Natural killer cell (primary cell): ENCODE results near the gene OTOF. TPM values are rescaled to one million over a fixed set of nuclear protein-coding genes. Genes with fewer than 3 reads are reported as not detected.

Experiments used
- ATAC-seq, 3 donors: fragments of 150-1000 bp in 2 of 3; fragments of 200-7000 bp in 1 of 3; cut with Tn5 transposase; 1 replicate in 1 of 3; 2 replicates in 2 of 3; pipeline ENCODE4 v1.10.0; 2021; ENCODE audit warnings: mild to moderate bottlenecking in 2 of 3, moderate library complexity in 2 of 3
- DNase-seq, 2 donors: peaks; one replicate each; pipeline versions ENCODE4 v3.0.0 to v3.0.0-alpha.2; 2013 to 2021; ENCODE audit warnings: mixed read lengths in 1 of 2
- H3K27ac ChIP-seq: one replicate; pipeline ENCODE4 v1.5.1; 2013; ENCODE audit warnings: mild to moderate bottlenecking, low read length
- H3K27me3 ChIP-seq: one replicate; pipeline ENCODE4 v1.6.1; 2013; ENCODE audit warnings: low read length; ENCODE audit not compliant: control insufficient read depth, insufficient read depth
- H3K36me3 ChIP-seq: one replicate; pipeline ENCODE4 v1.6.1; 2013; ENCODE audit warnings: low read length; ENCODE audit not compliant: control insufficient read depth, insufficient read depth
- H3K4me1 ChIP-seq: one replicate; pipeline ENCODE4 v1.6.1; 2013; ENCODE audit warnings: low read length; ENCODE audit not compliant: control insufficient read depth, insufficient read depth
- H3K4me3 ChIP-seq: one replicate; pipeline ENCODE4 v1.5.1; 2013; ENCODE audit warnings: low read length
- H3K9me3 ChIP-seq: one replicate; pipeline ENCODE4 v1.6.1; 2013; ENCODE audit warnings: low read length; ENCODE audit not compliant: control insufficient read depth, insufficient read depth
- H3K27ac Mint-ChIP-seq, 2 donors: one replicate each; pipeline ENCODE4 v1.8.0; 2022; ENCODE audit warnings: mild to moderate bottlenecking in 2 of 2, mixed read lengths in 2 of 2, moderate library complexity in 1 of 2
- H3K27me3 Mint-ChIP-seq, 2 donors: one replicate each; pipeline ENCODE4 v1.8.0; 2022; ENCODE audit warnings: low read depth in 2 of 2, mixed read lengths in 2 of 2
- H3K36me3 Mint-ChIP-seq: one replicate; pipeline ENCODE4 v1.8.0; 2022; ENCODE audit warnings: mixed read lengths
- H3K4me1 Mint-ChIP-seq, 2 donors: one replicate each; pipeline ENCODE4 v1.8.0; 2022; ENCODE audit warnings: mixed read lengths in 2 of 2
- H3K4me3 Mint-ChIP-seq: one replicate; pipeline ENCODE4 v1.8.0; 2022; ENCODE audit warnings: mild to moderate bottlenecking, moderate library complexity, mixed read lengths
- H3K9me3 Mint-ChIP-seq, 2 donors: one replicate each; pipeline ENCODE4 v1.8.0; 2022; ENCODE audit warnings: mixed read lengths in 2 of 2
- CTCF ChIP-seq: fragments of 200-600 bp; IDR thresholded peaks from one replicate; pipeline ENCODE4 v1.8.0; 2022; ENCODE audit warnings: antibody characterized with exemption
- WGBS: methylation state at CpG from one replicate; pipeline ENCODE4 v1.1.7; 2013; ENCODE audit warnings: missing lambda C conversion rate; ENCODE audit not compliant: insufficient coverage; 5-methylcytosine and 5-hydroxymethylcytosine counted together
- intact Hi-C: fragments of 100-400 bp; cut with micrococcal nuclease; formaldehyde crosslinking; loops from one replicate; pipeline ENCODE4 v1.14.2; 2022
- total RNA-seq, 4 donors: library from RNA; stranded (reverse); fragments of 120-200 nt in 1 of 4; gene quantifications; one replicate each; pipeline versions ENCODE4 v1.2.3 to v1.2.4, GENCODE V29; 2013 to 2022

OTOF gene
- total RNA-seq, 3 donors from 2014 or later (not counting 1 experiment from before 2014, with no cell fraction given) = 0.66 to 3.7 (median 1.4) TPM

- Mint-ChIP-seq H3K4me1 (no peaks in the 10 kb centered on the region), H3K9me3 (no peaks in the 10 kb centered on the region), H3K36me3 (no peaks in the 10 kb centered on the region), H3K27ac (no peak overlapping the region), H3K4me3 (no peak overlapping the region), H3K27me3 (peaks cover under 1 to 3% of the 10 kb centered on the region in 2 donors)
- no peaks in the 10 kb centered on the region for H3K4me1 ChIP-seq
- no peak for ATAC-seq
- no peak overlapping the region for H3K27ac ChIP-seq
- no peaks in the 10 kb centered on the region for H3K9me3 ChIP-seq
- H3K4me3 ChIP-seq = no peak overlapping the region
- DNase-seq = no peak
- TF ChIP-seq CTCF = no peak
- H3K36me3 ChIP-seq = no peaks in the 10 kb centered on the region
- intact Hi-C loops = no loop called here
- no peaks in the 10 kb centered on the region for H3K27me3 ChIP-seq
- 86% methylated on average over 7 of the region's 7 CpGs for WGBS
Measured at GRCh38 chr2:26444236-26444635, 33.7 kb downstream of the OTOF start.

- 63% methylated on average over 3 of the region's 3 CpGs for WGBS
- no peak for ATAC-seq
- Histone ChIP-seq H3K4me3 (no peak overlapping the region), H3K27ac (no peak overlapping the region), H3K4me1 (no peaks in the 10 kb centered on the region), H3K27me3 (no peaks in the 10 kb centered on the region), H3K9me3 (no peaks in the 10 kb centered on the region), H3K36me3 (no peaks in the 10 kb centered on the region)
- H3K36me3 Mint-ChIP-seq = no peaks in the 10 kb centered on the region
- H3K9me3 Mint-ChIP-seq = no peaks in the 10 kb centered on the region
- H3K27ac Mint-ChIP-seq = no peak overlapping the region
- H3K4me1 Mint-ChIP-seq = no peaks in the 10 kb centered on the region
- no peak for DNase-seq
- H3K4me3 Mint-ChIP-seq = no peak overlapping the region
- TF ChIP-seq CTCF = no peak
- peaks cover 5 to 8% of the 10 kb centered on the region in 2 donors for H3K27me3 Mint-ChIP-seq
- intact Hi-C loops = no loop called here
Measured at GRCh38 chr2:26442707-26443106, 35.2 kb downstream of the OTOF start.

DNA sequence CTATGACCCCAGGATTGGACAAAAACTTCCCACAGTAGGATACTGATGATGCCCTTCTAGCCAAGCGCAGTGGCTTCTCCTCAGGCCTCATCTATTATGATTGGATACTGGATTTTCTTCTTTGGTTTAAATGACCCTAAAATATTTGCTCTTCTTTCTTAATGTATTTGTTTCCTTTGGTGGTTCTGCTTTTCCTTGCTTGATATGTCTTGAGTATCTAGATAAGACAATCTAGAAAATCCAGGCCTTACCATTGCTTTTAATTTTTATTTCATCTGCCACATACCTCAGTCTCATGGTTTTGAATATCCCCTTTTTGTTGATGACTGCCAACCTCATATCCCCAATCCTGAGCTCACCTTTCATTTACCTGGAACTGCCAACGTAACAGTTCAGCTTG, 35.6 kb downstream of the OTOF start:
- Mint-ChIP-seq H3K4me3 (no peak overlapping the region), H3K4me1 (no peaks in the 10 kb centered on the region), H3K27me3 (peaks cover 5 to 8% of the 10 kb centered on the region in 2 donors), H3K36me3 (no peaks in the 10 kb centered on the region), H3K9me3 (no peaks in the 10 kb centered on the region), H3K27ac (no peak overlapping the region)
- H3K27me3 ChIP-seq = no peaks in the 10 kb centered on the region
- H3K27ac ChIP-seq = no peak overlapping the region
- DNase-seq (no peak), ATAC-seq (no peak)
- H3K4me3 ChIP-seq = no peak overlapping the region
- 74% methylated on average over 1 of the region's 2 CpGs for WGBS
- H3K4me1 ChIP-seq = no peaks in the 10 kb centered on the region
- no peak for TF ChIP-seq CTCF
- intact Hi-C loops = no loop called here
- no peaks in the 10 kb centered on the region for H3K36me3 ChIP-seq
- H3K9me3 ChIP-seq = no peaks in the 10 kb centered on the region

- Histone ChIP-seq H3K9me3 (no peaks in the 10 kb centered on the region), H3K27ac (no peak overlapping the region), H3K4me1 (no peaks in the 10 kb centered on the region), H3K36me3 (no peaks in the 10 kb centered on the region), H3K27me3 (no peaks in the 10 kb centered on the region), H3K4me3 (no peak overlapping the region)
- intact Hi-C loops = no loop called here
- Mint-ChIP-seq H3K27me3 (peaks cover 5 to 8% of the 10 kb centered on the region in 2 donors), H3K9me3 (no peaks in the 10 kb centered on the region), H3K27ac (no peak overlapping the region), H3K4me1 (no peaks in the 10 kb centered on the region), H3K36me3 (no peaks in the 10 kb centered on the region), H3K4me3 (no peak overlapping the region)
- TF ChIP-seq CTCF = no peak
- ATAC-seq = no peak
- 60% methylated on average over 5 of the region's 5 CpGs for WGBS
- no peak for DNase-seq
Measured at GRCh38 chr2:26438926-26439325, 39.0 kb downstream of the OTOF start.
